Stimulated activated CD8-positive, alpha-beta memory T cell treated with anti-CD3 and anti-CD28 coated beads, Interleukin-2, amount 100 ng/mL, for 48 hours (primary cell): ENCODE measurements around the gene GRK4.

Source experiments
- DNase-seq, 2 donors: peaks; one replicate each; pipeline ENCODE4 v3.0.0-alpha.2; 2020; ENCODE audit warnings: low read depth in 2 of 2

Gene GRK4

DNA sequence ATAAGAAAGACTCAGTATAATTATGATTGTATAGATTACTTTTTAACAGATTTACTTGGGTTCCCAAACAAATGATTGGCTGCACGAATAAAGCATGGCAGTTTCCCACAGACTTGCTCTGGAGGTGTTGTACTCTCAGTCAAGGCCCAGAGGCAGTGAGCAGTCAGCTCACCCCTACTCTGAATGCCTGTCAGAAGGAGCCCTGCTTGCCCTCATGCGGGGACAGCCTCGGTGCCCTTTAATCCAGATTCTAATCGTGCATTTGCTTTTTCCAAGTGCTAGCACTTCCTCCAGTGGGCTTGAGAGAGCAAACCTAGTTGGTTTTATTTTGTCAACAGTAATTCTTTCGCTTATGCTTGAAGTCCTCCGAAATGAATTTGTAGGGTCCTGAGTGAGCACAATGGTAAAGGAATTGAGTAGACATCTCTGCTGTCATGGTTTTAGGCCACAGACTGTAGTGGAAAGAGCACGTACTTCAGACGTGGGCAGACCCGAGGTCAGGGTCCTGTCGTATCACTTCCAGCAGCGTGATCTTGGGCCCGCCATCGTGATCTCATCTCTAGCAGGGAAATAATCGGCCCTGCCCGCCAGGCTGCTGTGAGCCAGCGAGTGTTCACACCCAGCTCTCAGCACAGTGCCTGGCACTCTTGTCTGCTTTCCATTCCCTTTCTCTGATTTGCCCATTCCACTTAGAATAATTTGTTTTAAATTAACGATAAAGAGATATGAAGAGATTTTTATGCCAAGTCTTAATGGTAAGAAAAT lies 48.3 kb downstream of the GRK4 start:
- DNase-seq: no peak

- no peak for DNase-seq
Measured at GRCh38 chr4:3013323-3013722, 50.0 kb downstream of the GRK4 start.

- DNase-seq: peak in 1 of 2 donors; percentile 17
Measured at GRCh38 chr4:3013839-3014350, 50.5 kb downstream of the GRK4 start.

DNA sequence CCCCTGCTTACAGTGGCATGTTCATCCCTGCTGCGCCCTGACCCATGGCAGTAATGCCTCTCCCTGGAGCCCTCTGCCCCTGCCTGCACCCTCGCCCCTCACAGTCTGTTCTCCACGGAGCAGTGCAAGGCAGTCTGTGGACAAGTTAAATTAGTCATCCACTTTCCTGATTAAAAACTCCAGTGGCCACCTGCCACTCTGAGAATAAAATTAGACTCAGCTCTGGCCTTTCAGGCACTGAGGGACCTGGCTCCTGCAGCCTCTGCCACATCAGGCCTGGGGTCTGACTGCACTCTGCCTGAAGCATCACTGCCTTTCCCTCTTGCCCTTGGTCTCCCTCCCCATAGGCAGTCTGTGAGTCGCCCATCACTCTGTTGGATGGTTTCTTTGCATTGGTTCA lies 53.6 kb downstream of the GRK4 start:
- DNase-seq: no peak

- no peak for DNase-seq
Measured at GRCh38 chr4:3017504-3017903, 54.1 kb downstream of the GRK4 start.

DNA sequence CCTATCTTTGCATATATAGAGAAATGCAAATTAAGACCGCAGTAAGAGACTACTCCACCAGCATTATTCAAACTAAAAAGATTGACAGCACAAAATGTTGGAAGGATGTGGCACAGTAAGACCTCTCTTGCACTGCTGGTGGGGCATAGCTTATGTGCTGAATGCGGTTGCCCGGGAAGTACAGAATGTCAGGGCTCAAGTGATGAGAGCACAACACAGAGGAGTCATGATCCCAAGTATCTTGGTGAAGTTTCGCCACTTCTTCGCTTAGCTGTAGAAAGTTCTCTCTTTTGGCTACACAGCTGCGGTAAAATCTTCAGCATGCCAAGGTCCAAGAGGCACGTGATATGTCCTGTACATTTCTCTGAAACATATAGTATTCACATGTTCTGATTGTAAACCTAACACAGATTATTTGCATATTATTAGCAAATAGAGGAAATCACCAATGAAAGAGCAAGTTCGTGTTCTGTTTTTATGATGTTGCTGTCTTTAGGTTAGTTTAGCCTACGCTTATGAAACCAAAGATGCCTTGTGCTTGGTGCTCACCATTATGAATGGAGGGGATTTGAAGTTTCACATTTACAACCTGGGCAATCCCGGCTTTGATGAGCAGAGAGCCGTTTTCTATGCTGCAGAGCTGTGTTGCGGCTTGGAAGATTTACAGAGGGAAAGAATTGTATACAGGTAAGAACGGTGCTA lies 55.9 kb downstream of the GRK4 start:
- no peak for DNase-seq

DNA sequence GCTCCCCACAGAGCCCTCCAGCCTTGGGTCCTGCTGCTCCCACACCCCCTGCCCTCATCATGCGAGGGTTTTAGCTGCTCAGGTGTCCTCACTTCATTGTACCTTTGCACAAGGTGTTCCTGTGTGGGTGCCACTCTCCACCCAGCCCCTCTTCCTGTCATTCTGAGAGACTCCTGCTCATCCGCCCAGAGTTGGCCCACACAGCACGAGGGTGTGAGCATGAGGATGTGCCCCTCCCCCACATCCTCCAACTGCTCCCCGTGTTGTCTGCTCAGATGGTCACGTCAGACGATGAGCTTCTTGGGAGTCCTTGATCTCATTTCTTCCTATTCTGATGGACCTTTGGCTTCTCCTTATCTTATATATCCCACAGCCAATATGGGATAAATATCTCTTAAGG lies 57.8 kb downstream of the GRK4 start:
- DNase-seq: no peak

GRCh38 chr4:3021627-3022026 lies 58.3 kb downstream of the GRK4 start:
- no peak for DNase-seq

DNA sequence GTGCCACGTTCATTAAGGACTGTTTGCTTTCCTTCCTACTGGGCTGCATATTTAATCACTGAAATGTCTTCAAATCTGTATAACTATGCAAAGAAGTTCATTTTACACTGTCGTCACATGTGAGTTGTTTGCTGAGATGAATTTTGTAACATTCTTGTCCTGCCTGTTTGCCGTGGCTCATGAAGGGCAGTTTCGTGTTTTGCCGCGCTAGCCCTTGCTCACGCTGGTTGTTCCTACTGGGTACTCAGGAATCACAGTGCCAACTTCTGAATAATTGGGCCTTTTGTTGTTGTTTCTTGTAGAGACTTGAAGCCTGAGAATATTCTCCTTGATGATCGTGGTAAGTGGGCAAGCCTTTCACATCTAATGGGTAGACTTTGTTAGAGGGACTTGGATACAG lies 58.7 kb downstream of the GRK4 start:
- no peak for DNase-seq

DNA sequence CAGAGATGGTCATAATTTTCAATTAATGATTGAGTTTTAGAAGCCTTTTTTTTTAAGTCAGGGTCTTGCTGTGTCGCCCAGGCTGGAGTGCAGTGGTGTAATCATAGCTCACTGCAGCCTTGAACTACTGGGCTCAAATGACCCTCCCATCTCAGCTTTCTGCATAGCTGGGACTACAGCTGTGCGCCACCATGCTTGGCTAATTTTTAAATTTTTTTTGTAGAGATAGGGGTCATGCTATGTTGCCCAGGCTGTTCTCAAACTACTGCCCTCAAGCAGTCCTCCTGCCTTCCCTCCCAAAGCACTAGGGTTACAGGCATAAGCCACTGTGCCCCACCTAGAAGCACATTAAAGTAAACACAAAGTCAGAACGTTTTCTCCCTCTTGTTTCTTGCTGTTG lies 59.3 kb downstream of the GRK4 start:
- DNase-seq: no peak

DNA sequence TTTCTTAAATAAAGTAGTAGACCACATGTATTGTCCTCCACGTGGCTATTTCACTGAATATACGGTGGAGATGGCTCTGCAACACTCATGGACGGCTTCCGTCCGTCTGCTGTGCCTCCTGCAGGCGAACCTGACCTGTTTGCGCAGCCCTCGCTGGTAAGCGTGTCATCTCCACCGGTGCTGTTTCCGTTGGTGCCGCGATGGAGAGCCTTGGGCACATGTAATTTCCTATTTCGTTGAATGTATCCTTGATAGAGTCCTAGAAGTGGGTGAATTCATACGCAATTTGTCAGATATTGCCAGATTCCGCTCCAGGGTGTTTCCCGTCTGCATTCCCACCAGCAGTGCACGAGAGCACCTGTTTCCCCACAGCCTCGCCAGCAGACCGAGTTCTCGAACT lies 62.5 kb downstream of the GRK4 start:
- no peak for DNase-seq

GRCh38 chr4:3026540-3026939 lies 63.2 kb downstream of the GRK4 start:
- DNase-seq: no peak

- no peak for DNase-seq
Measured at GRCh38 chr4:3029464-3029863, 66.1 kb downstream of the GRK4 start.

- no peak for DNase-seq
Measured at GRCh38 chr4:3030566-3031356, 67.4 kb downstream of the GRK4 start.

- no peak for DNase-seq
Measured at GRCh38 chr4:3031357-3032082, 68.1 kb downstream of the GRK4 start.

- no peak for DNase-seq
Measured at GRCh38 chr4:3034231-3034630, 70.9 kb downstream of the GRK4 start.

GRCh38 chr4:3035249-3035648 lies 71.9 kb downstream of the GRK4 start:
- no peak for DNase-seq

DNA sequence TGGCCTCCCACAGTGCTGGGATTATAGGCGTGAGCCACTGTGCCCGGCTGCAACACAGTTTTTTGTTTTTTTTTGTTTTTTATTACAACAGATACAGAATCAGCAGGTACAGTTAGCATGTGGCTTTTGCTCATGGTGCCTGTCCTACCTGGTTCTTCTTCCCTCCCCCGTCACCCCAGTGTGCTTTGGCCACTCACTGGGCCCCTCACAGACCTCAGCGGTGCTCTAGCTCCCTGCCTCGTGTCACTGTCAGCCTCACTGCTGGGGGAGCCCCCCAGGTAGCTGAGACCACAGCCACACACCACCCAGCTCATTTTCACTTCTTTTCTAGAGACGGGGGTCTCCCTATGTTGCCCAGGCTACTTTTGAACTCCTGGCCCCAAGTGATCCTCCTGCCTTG lies 72.3 kb downstream of the GRK4 start:
- no peak for DNase-seq

DNA sequence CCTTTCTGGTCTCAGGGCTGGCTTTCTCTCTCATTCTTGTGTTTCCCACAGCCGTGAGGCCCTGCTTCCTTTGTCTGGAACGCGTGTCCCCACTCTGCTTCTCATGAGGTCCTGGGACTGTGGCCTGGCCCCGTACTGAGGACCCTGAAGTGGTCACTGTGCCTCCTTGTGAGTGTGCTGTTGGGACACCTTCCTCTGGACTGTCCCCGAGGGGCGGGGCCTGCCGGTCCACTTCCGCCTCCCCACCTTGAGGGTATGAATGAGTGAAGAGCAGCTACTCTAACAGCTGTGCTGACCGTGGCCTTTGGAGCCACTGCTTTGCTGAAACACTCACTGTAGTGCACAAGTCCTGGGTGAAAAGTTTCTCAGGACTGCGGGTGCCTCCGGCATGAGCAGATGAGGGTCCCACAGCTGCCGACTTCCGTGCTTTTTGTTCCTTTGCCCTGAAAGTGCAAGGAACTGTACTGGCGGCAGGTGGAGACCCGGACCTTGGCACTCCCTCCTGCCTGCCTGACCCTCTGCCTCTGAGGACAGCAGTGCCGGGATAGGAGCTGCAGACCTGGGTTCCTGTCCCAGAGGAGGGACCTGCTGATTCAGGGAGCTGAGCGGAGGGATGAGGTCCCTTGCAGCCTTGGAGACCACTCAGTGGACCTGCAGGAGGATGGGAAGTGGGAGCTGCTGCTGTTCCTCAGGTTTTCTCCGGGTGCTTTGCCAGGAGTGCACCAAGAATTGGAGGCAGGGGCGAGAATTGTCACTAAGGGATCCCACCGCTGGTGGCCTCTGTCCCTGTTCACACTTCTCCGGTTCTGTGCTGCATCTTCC lies 73.0 kb downstream of the GRK4 start:
- DNase-seq: no peak

GRCh38 chr4:3037957-3038461 lies 74.6 kb downstream of the GRK4 start:
- DNase-seq: no peak
